ENCODE measurements around the gene TSNAX.

Gene TSNAX

DNA sequence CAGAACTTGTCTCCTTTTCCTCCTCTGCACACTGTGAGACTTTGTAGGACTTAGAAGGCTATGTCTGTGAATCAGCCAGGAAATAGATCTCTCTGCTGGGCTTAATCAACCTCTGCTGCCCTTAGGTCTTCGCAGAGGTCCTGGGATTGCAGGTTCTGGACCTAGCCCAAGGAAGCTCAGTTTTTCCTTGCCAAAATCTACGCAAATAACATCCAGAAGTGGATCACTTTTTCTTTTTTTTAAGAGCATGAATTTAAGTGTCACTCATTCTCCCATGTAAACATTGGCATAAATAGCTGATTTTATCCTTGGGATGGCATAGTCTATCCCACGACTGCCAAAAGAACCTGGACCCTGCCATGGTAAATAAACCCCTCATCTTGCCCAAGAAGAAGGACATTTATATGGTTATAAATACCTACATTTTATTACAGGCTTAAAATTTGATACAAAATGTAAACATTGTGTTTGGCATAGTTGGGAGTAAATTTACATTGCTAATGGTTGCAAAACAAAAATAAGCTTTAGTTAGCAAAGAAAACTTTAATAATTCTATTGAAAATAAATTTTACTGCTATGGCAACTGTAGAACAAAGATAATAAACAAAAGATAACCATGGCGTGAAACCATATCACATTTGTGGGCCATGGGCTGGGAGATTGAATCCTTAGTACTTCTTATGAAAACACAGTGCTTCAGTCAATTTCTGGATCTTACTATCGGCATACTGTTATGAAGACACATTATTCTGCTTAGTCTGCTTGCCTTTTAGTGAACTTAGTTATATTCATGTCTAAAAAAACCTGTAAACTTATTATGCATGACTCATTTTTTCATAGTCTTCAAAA lies 73.6 kb downstream of the TSNAX start:
- DNase-seq (ENCODE audit: low read depth in 2 of 2), result no peak

DNA sequence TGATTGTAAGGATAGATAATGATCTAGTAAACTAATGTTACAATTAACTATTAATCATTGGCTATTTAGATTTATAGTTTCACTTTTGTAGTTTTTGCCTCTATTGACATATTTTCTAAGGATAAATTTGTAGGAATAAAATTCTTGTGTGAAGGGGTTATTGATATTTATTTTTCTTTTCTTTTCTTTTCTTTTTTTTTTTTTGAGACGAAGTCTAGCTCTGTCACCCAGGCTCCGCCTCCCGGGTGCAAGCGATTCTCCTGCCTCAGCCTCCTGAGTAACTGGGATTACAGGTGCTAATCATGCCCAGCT lies 74.2 kb downstream of the TSNAX start:
- DNase-seq (ENCODE audit: low read depth in 2 of 2), result no peak

DNA sequence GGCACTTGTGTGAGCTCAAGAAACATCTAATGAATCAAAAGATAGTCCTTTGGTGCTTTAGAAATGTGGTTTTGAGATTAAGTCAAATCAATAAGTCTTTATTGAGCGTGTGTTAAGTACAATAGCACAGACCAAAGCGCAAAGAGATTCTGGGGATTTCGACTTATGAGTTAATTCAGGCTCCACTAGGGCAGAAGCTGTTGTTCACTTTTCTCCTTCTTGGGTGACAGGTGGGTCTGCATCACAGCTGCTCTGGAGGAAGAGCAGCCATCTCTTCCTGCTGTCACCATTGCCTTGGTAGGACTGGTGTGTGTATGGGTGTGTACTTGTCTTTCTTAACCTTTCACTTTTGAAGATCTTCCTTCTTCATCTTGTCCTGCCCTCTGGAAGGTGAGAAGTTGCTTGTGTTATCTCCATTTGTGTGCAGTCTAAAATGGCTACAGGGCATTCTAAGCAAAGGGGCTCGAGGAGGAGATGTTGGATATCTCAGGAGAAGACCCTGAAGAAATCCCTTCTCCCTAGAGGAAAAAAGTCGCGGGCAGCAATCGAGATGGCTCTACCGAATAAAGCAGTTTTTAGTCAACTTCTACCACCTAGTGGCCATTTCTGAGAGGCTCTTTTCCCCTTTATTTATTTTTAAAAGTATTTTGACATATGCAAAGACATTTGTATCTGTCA lies 75.3 kb downstream of the TSNAX start:
- DNase-seq (ENCODE audit: low read depth in 2 of 2), result no peak

DNA sequence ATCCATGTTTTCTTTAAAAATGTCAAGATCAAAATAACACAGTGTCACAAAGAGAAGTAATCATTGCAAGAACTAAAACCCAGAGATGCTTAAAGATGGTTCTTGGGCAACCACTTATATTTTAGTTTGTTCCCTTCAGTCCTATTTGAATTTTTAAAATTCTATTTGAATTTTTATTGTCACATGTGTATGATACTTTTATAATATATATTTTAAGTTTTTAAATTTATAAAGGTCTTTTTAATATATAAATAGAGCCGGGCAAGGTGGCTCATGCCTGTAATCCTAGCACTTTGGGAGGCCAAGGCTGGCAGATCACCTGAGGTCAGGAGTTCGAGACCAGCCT lies 75.8 kb downstream of the TSNAX start:
- no peak for DNase-seq (ENCODE audit: low read depth in 2 of 2)

GRCh38 chr1:231605149-231606100 lies 77.0 kb downstream of the TSNAX start:
- DNase-seq (ENCODE audit: low read depth in 2 of 2), result no peak

GRCh38 chr1:231606712-231607111 lies 78.2 kb downstream of the TSNAX start:
- DNase-seq (ENCODE audit: low read depth in 2 of 2), result no peak

- no peak for DNase-seq (ENCODE audit: low read depth in 2 of 2)
Observed at GRCh38 chr1:231610388-231610787, 81.9 kb downstream of the TSNAX start.

DNA sequence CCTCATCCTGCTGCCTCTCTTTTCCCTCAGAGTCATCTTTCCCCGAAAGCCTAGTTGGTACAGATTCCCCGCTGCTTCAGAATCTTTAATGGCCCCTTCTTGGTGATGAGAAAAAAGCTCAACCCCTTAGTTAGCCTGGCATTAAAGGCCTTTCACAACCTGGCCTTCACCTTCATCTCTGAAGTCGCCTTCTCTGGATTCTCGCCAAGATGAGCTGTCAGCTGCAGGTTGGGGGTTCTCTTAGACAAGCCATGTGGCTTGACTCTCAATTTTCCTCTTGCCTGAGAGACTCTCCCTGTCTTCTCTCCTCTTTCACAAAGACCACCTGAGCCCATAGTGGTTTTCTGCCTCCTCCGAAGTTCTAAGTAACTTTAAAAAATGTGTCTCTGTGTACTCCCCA lies 82.6 kb downstream of the TSNAX start:
- DNase-seq (ENCODE audit: low read depth in 2 of 2), result no peak

DNA sequence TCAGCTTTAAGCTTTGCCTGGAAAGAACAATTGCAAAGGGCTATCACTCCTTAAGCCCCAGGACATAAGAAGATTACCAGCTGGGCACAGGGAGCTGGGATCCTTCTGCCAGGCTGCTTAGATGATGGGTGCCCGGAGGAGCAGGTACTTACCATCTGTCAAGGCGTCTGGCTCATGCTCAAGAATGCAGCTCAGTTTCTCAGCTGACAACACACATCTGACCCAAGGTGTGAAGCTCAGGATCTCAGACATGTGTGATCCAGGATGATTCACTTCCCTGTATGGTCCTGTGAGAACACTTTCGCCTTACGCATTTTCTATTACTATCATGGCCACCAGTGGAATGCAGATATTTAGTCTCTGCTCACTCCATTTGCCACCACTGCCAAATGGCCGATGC lies 83.4 kb downstream of the TSNAX start:
- no peak for DNase-seq (ENCODE audit: low read depth in 2 of 2)

DNA sequence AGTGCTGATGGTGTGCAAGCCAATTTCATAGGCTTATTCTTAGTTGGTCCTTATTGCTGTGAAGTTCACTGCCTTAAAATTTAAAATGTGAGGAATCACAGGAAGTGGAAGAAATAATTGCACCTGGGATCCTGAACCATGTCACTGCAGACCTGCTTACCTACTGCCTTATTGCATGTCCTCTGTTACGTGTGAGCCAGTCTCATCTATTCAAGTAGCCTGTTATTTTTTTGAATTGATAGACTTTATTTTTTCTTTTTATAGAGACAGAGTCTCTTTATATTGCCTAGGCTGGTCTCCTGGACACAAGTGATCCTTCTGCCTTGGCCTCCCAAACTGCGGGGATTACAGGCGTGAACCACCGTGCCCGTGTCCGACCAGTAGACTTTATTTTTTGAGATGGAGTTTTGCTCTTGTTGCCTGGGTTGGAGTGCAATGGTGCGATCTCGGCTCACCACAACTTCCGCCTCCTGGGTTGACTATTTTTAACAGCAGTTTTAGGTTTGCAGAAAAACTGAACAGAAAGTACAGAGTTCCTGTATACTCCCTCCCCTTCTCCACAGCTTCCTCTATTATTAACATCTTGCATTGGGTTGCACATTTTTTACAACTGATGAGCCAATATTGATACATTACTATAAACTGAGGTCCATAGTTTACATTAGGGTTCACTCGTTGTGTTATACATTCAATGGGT lies 84.1 kb downstream of the TSNAX start:
- DNase-seq (ENCODE audit: low read depth in 2 of 2), result peak in 1 of 2 donors; percentile 24

DNA sequence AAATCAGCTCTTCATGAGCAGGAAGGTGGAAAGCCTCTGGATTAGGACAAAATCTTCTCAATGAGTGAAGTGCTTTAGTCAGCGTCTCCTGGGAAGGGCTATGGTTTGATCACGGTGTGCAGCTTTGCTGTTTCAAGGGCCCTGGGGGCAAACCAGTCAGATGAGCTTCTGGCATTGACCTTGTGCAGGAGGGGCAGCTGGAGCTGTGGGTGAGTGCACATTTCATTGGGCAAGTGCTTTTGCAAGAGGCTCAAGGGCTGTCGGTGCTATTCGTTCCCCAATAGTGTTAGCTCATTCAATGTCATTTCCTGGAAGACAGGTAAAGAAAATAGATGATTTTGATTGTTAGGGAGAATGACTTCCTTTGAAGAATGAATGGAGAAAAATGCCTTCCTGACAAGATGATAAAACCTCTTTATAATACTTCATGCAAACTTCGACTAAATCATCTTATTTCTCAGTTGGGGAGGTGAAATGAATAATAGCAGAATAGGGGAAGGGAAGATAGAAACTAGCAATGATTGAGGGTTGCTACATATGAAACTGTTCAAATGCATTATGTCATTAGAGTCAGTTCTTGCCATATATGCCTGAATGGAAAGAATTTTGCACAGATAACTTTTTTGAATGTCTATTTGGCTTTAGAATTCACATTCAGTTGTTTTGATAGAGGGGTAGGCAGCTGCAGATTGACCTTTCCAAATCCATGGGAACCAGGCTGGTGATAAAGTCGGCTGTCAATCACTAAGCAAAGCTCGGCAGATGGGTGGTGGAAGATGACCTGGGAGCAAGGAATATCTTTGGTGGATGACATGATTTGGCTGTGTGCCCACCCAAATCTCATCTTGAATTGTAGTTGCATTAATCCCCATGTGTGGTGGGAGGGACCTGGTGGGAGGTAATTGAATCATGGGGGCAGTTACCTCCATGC lies 85.2 kb downstream of the TSNAX start:
- DNase-seq (ENCODE audit: low read depth in 2 of 2), result no peak

All from stimulated activated CD8-positive, alpha-beta memory T cell treated with anti-CD3 and anti-CD28 coated beads, Interleukin-2, amount 100 ng/mL, for 1 hour (primary cell).